Urothelium cell line (cell line): Measurements from ENCODE around the gene SESN3.
A peak's percentile ranks its signal among the peaks of the same experiment; 100 is the strongest.
"Not testable (repeated sequence)": the region's sequence is repeated elsewhere in the genome, so short reads cannot be mapped to it uniquely, and the experiment has no call there.

Experiments
- DNase-seq: peaks from one replicate; pipeline ENCODE4 v3.0.0; 2011; ENCODE audit warnings: low spot score, mixed read lengths
- FAIRE-seq: peaks from 2 replicates; lab custom pipeline; 2011; peaks lifted over from hg19 to GRCh38; lab: Jason Lieb, UNC

Gene SESN3, protein sequence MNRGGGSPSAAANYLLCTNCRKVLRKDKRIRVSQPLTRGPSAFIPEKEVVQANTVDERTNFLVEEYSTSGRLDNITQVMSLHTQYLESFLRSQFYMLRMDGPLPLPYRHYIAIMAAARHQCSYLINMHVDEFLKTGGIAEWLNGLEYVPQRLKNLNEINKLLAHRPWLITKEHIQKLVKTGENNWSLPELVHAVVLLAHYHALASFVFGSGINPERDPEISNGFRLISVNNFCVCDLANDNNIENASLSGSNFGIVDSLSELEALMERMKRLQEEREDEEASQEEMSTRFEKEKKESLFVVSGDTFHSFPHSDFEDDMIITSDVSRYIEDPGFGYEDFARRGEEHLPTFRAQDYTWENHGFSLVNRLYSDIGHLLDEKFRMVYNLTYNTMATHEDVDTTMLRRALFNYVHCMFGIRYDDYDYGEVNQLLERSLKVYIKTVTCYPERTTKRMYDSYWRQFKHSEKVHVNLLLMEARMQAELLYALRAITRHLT

DNA sequence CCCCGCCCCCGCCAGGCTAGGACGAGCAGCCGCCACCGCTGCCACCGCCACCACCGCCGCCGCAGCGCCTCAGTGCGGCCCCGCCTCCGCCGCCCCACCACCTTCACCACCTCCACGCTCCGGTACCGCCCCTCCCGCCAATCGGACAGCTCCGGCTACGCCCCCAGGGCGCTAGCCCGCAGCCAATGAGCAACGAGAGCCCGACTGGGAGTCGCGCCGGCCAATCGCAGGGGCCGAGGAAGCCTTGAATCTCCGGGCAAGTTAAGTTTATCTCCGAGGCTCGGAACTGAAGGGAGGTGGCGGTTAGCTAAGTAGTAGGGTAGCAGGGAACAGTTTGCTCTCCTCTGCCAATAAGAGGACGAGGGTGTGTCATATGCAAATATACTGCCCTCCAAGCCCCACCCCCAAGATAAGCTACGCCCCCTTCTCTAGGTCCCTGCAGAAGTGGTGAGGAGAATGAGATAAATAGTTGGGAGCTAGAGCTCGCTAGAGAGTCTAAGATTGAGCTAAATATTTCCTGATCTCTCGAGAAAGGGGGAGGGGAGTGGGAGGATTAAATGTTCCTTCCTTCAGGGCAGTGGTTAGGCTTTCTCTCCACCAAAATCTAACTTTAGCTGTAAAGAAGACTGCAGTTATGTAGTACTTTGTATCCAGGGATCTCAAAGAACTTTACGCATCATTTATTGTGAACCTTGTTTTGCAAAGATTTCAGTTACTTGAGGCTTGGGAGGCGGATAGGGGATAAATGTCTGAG lies at the start of gene SESN3:
Gene SESN3, minus strand, starts transcription at position 76 of the 754 bp plus-strand sequence. CDS start 342 bp downstream, outside the sequence.
- DNase-seq: peak; percentile 96
- FAIRE-seq: peak; percentile 71

DNA sequence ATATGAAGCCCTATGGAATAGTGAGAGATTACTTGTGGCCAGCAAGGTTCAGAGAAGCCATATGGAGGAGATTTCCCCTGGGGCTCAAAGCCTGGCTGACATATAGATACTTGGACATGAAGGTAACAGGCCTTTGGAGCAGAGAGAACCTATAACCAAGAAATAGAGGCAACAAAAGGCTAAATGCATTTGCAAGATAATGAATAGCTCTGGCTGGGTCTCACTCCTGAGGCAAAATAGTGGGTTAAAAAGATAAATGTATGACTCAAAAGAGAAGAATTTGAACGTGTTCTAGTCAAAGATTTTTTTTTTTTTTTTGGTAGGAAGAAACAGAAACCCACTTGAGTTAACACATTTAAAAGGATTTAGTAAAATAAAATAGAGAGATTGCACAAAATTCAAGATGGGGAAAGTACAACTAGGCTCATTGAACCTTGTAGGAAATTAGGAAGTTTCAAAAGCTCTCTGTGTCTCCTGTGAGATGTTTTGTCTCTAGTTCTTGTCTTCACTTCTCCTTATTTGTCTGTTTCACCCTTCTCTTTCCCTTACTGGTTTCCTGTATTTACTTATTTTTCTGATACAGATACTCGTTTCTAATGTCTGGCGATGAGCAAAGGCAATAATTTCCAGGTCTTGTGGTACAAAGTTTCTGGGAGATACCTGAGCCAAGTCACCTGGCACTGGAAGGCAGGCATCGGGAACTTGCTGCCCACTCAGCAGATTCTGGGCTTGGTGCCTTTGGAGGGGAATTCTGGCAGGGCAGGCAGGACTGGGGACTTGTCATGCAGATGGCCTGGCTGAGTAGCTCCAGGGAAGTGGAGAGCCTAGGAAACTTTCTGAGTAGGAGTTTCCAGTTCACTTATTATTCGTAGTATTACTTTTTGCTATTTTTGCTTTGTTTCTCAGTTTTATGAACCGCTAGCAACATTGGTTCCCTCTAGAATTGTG lies 49.2 kb upstream of the SESN3 start:
- peak; percentile 38 for DNase-seq
- FAIRE-seq: no peak

DNA sequence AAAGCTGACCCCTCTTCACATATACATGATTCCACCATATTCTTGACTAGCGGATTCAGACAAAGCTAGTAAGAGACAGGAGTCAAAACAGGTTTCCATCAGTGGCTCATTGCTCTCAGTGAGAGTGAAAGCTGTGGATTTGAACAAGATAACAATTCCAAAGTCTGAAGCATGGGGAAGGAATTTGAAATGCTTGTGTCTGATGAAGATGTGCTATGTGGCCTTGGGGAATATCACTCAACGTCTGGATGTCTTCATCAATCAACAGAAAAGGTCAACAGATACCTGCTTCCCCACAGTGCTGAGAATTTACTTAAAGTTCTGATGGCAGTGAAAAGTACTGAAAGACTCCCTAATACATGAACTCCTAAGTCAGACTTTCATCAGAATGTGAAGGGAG lies 46.9 kb upstream of the SESN3 start:
- FAIRE-seq: no peak

DNA sequence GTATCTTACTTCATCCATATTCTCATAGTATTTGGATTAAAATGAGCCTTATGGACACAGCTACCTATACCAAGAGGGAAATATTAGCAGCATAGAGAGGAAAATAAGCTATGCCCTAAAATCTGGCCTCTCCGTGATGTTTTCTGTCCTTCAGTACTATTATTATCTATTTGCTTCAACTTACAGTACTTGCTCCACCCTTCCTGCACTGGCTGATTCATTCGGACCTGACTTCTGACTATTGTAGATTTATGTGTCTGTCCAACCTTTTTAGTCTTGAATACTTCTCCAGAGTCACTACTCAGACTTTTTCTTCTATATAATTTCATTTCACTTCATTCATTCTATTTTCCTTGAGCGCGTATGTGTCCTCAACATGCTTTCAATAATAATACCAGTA lies 45.1 kb upstream of the SESN3 start:
- no peak for FAIRE-seq
- no peak for DNase-seq

More for the DNA sequence above, 46.9 kb upstream of the SESN3 start:
- DNase-seq: no peak

DNA sequence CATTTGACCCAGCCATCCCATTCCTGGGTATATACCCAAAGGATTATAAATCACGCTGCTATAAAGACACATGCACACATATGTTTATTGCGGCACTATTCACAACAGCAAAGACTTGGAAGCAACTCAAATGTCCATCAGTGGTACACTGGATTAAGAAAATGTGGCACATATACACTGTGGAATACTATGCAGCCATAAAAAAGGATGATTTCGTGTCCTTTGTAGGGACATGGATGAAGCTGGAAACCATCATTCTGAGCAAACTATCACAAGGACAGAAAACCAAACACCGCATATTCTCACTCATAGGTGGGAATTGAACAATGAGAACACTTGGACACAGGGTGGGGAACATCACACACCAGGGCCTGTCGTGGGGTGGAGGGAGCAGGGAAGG lies 42.6 kb upstream of the SESN3 start:
- not testable (repeated sequence) for FAIRE-seq, DNase-seq

DNA sequence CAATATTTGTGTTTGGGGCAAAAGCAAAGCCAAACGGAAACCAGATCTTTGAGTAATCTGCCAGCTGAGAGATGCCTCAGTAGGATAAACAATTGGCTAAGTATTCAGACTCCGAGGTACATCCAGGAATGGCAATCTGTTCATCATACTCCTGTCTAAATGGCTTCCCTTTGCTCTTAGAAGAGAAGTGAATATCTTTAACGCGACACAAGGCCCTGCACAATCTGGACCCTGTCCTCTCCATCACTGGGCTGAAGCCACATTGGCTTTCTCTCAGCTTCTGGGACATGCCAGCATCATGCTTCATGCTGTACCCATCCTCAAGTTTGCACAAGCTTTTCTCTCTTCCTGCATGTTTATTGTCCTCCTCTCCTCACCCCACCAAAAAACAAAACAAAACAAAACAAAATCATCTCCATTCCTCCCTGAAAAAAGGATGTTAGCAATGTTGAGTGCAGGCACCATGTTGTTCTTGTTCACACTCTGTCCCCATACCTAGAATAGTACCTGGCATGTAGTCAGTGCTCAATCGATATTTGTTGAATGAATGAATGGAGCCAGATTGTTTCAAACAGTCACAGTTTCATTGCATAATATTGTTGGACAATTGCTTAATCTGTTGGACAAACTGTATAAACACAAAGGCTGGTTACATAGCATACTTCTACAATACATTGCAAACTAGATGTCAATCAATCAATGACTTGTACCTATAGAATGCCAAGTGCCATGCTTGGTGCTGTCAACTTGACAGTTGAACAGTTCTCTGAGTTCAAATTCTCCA lies 38.2 kb upstream of the SESN3 start:
- FAIRE-seq (no peak), DNase-seq (no peak)

DNA sequence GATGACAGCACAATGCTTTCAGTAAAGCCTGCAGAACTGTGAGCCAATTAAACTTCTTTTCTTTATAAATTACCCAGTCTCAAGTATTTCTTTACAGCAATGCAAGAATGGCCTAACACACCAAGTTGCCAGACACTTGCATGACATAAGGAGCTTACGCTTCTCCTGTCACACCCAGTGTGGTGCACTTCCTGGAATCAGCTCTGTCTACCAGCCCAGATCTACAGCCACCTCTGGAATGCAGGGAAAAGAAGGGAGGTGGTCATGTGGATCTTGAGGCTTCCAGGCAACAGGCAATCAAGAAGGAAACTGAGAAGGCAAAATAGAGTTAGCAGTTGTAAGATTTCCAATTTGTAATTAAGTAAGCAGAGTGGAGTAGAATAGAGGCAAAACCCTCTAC lies 37.4 kb upstream of the SESN3 start:
- no peak for FAIRE-seq
- DNase-seq: no peak

DNA sequence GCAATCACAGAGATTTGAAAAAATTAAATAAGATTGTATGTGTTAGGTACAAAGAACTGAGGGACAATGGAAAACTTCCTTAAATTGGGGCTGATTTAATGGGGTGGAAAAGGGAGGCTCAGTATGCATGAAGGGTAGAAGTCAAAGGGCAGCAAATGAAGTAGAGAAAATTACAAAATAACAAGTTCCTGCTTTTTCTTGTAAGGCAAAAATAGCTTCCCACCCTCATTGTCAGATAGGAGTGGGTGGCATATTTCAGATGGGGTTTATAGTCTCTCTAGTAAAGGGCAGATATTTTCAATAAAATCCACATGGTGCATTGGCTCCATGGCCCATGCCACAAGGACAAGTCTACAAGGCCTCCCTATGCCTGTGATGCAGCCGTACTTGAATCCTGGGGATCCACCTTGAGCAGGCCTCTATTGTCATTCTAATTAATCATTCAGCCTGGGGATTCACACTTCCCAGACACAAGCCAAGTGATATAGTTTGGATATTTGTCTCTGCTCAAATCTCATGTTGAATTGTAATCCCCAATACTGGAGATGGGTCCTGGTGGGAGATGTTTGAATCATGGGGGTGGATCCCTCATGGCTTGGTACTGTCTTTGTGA lies 36.7 kb upstream of the SESN3 start:
- DNase-seq (no peak), FAIRE-seq (no peak)

DNA sequence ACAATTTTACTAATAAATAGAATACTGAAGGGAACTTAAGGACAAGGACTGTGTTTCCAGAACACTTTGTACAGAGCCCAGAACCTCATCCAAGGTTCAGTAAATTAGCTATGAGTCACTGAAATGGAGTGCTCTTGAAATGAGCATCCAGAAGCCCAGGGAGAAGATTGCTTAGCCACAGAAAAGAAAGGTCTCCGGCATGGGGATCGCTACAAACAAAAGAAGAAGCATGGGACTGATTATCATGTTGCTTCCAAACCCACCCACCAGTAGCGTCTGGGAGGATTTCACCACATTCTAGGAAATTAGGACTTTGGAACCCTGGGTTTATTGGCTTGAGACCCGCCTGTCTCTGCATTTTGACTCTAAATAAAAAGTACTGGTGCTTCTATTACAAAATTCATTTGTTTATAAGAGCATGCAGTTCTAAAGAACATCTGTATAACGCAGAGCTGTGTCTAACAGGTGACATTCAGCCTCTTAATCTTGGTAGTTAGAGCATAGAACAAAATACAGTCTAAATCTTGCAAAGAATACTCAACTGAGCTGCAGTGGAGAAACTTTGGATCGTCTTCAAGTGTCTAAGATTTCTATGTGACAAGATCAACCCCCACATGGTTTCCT lies 35.9 kb upstream of the SESN3 start:
- DNase-seq (no peak), FAIRE-seq (no peak)

DNA sequence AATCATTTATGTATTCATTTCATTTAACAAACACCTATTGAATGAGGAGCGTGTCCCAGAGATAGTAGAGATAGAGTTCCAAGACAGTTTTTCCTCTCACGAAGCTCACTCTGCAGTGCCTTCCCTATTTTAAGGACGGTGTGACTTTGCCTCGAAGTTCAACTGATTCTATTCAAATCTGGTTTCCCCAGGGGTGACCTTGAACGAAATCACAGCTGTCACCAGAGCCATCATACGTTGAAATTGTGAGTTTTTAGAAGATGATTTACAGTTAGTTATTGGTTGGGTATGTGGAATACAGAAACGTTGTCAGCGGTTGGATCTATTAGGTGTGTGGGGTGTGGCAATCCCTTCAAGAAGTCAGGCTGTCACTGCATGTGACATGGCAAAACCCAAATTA lies 33.9 kb upstream of the SESN3 start:
- FAIRE-seq: no peak
- no peak for DNase-seq

DNA sequence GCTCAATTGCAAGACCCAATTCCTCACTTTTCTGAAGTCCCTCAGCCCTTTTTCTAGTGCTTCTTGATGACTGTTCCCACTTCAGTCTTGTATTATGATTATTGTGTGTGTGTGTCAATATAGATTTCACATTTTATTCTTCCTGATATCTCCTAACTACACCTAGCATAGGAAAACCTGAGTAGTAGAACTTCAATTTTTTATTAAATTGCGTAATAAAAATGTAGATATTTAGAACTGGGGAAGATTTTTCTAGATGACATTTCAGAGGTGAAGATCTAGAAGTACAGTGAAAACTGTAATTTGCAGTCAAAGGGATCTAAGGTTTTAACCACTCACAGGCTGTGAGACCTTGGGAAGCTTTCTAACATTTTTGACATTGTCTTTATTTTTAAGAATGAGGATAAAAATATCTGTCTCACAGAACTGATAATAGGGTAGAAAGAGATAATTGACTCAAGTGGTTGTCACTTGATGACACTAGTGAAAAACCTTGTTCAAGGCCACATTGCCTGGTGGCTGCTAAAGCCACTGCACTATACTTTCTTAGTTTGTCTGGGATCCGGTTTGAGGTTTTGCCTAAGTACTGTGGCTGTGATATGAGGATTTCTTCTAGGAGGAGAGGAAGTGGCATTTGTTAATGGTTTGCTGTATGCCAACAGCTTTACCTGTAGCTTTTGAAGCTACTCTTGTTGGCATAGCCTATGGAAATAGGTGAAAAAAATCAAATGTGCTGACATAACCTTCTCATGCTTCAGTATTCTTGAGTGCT lies 32.2 kb upstream of the SESN3 start:
- DNase-seq (no peak), FAIRE-seq (no peak)

DNA sequence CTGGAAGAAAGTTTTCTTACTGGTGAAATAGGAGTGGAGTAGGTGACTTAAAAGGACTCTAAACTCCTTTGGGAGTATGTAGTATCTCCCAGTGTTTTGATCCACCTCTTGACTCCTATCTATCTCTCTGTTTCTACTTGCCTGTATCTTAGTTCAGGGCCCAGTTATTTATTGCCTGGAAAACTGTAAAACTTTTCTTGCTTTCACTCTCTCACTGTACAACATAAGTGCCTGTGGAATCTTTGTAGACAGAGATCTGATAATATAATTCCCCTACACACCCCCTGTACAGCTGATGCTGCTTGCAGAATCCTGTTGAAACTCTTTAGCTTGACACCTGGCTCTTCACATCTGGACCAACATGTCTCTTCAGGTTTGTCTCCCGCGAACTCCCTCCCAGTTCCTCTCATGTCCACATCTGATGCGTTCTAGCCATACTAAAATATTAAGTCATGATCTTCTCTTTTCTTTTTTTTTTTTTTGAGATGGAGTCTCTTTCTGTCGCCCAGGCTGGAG lies 26.5 kb upstream of the SESN3 start:
- DNase-seq: no peak
- FAIRE-seq: no peak

DNA sequence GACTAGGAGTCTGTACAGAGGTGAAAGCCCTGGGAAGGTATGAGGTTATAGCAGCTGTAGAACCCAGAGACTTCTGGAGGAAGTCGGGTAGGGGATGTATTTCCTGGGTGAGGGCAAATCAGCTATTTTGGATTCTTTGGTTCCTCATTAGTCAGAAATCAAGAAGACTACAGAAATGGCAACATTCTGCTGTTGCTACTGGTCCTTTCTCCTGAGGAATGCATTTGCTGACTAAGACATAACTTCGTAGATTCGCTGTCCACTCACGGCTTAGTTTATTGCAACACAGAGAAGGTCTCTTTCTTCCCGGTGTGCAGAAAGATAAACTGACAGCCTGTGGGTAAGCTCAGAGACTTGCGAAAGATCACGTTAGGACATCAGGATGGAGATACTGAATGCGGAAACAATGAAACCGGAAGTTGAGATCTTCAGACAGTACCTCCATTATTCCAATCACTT lies 25.3 kb upstream of the SESN3 start:
- no peak for DNase-seq
- FAIRE-seq: no peak

DNA sequence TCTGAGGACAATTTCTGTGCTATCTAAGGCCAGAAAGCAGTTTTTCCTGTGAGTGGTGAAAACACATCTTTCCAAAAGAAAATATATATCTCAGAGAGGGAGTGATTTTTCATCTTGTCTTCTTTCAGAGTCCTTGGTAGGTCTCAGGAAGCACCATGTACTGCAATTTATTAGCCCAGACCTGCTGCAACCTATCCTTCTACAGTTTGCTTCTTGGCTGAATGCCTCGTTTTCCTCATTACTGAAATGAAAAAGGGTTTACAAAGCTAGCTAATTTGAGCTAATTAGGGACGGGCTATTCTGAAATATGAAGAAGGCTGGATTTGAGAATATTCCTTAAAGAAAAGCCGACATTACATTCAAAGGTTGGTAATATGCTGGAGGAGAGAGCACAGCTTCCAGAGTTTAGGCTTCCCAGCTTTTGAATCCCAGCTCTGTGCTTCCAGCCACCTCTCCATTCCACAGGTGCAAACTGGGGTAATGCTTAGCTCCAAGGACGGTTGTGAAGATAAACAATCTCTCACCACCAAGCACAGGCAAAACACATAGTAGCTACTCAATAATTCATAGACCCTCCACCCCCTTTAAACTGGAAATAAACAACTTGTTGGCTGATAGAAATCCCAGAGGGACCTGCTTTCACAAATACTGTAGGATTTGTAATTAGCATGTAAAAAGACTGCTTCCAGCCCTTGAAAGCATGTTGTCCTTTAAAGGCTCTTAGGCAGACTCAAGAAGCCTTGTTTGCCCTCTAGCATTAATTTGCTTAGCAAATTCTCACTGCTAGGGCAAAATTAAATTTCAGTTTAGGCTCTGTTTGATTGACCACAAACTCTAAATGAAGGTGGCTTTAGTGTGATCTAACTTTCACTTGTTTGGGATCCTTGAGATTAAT lies 24.5 kb upstream of the SESN3 start:
- FAIRE-seq (no peak), DNase-seq (no peak)

DNA sequence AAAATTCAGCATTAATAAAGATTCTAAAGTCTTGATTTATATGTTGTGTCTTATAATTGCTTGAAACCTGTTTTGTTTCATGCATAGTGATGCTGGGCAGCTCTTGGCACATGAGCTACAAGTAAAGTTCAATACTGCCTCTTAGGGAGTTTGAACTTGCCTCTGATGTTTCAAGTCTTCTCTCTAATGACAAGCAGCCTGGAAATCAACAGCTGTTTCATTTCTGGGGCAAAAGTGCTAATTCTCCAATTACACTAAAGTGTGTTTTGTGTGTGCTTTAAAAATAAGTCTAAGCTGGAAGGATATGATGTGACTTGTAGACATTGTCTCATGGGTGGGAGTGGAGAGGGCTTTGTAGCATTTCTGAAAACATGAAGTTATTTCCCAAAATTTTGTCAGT lies 23.7 kb upstream of the SESN3 start:
- no peak for DNase-seq
- FAIRE-seq: no peak

DNA sequence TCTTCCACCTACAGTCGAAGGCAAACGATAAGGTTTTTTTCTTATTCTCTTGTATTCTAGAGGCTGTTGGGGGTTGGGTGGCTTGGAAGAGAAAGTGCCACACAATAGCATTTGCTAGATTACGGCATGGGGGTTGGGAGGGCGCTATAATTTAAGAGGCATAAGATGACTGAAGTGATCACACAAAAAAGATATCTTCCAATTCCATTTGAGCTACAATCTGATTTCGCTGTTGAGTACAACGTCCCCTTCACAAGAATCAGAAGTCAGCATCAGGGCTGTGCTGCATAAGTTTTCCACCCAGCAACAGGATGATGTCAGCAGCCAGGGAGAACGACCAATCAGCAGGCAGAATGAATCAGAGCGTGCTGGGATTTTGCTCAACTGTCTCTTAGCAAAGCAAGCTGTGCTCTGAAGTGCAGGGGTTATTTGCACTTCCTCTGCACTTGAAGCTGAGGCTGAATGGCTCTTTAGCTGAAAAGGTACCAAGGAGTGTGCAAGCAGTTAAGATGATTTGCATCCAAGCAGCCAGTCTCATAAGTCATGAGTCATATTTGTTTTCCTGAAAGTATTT lies 23.2 kb upstream of the SESN3 start:
- peak; percentile 96 for FAIRE-seq
- DNase-seq: peak; percentile 87

DNA sequence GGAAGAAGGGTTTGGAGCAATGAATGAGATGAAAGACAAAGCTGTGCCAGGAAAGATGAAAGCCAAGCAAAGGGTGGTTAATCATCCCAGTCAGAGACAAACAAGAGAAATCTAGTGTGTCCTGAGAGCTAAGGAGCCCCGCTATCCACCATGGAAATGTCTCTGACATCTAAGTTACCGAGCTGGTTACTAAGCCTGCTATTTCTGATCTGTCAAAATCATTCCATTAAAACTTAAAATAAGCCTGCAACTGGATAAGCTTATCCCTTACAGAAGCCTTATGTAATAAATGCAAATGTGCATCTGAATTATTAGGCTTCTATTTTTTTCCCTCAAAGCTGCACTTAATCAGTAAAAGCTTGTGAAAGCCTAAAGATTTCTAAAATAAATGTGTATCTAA lies 22.1 kb upstream of the SESN3 start:
- FAIRE-seq (no peak), DNase-seq (no peak)
